PFSK-1 (cell line): Measurements from ENCODE around the gene CHD5.

ENCODE experiments used
- FOXP2 ChIP-seq: optimal IDR thresholded peaks from 2 replicates; pipeline ENCODE3; 2011; ENCODE audit warnings: borderline replicate concordance, control low read depth, inconsistent platforms; ENCODE audit not compliant: insufficient read depth; ENCODE audit errors: extremely low read length, extremely low read depth
- POLR2AphosphoS5 ChIP-seq: IDR thresholded peaks from 2 replicates; pipeline ENCODE4 v1.6.1; 2012; ENCODE audit warnings: low read depth, mild to moderate bottlenecking, control low read depth, low read length, moderate library complexity
- SIN3A ChIP-seq: IDR thresholded peaks from 2 replicates; pipeline ENCODE4 v1.6.1; 2012; ENCODE audit warnings: mild to moderate bottlenecking, low read length, moderate library complexity, borderline replicate concordance; ENCODE audit not compliant: insufficient read depth
- TAF1 ChIP-seq: IDR thresholded peaks from 2 replicates; pipeline ENCODE4 v1.6.1; 2012; ENCODE audit warnings: low read length, control low read depth, borderline replicate concordance; ENCODE audit not compliant: insufficient read depth

- TF ChIP-seq POLR2AphosphoS5 (0 out of 2 replicates have a peak, but pooled peaks have one; percentile 0), FOXP2 (no peak), TAF1 (no peak), SIN3A (no peak)
These were observed 17.8 kb upstream of the CHD5 start for GRCh38 chr1:6197746-6198427.
